GM18858 (cell line): ENCODE measurements around the gene UBE2J2.

Experiments
- ATAC-seq: cut with Tn5 transposase; IDR thresholded peaks from one replicate; pipeline ENCODE4 v1.9.1; 2021; ENCODE audit not compliant: unreplicated experiment

The UBE2J2 gene

DNA sequence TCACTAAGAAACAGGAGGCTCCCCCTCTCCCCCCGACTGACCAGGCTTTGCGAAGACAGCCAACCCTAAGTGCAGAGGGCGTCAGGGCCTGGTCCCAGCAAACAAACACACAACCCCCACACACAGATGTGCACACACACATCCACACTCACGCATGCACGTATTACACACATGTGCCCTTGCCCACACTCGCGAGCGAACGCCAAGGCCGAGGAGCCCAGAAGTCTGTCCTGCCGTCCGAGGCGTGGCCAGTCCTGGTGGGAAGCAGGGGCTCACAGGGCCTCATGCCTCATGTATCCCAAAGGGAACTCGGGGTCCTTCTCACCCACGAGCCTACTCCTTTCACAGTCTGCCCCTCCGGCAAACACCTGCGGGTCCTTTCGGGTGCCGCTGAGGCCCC, 43.9 kb downstream of the UBE2J2 start:
- no peak for ATAC-seq

DNA sequence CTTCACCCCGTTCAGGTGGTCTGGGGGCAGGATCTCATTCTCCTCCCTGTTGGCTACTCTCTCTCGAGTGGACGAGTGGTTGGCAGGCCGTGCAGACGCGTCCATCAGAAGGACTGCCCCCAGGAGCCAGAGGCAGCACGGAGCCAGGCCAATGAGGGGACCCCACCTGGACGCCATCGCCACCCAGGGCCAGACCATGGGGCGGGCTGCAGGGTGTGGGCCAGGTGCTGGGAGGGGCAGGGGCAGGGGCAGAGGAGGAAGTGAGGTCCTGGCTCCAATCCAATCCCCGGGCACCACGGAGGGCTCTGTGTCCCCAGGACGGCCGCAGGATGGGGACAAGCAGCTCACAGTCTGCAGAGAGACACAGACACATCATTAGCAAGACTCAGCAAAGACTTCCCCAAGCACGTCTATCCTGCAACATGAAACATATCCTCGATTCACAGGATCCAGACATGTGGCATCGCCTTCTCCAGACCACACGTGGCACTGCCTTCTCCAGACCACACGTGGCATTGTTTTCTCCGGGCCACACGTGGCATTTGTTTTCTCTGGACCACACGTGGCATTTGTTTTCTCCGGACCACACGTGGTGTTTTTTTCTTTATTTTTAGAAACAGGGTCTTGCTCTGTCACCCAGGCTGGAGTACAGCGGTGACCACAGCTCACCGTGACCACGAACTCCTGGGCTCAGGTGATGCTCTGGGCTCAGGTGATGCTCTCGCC, 44.9 kb downstream of the UBE2J2 start:
- ATAC-seq, result no peak

DNA sequence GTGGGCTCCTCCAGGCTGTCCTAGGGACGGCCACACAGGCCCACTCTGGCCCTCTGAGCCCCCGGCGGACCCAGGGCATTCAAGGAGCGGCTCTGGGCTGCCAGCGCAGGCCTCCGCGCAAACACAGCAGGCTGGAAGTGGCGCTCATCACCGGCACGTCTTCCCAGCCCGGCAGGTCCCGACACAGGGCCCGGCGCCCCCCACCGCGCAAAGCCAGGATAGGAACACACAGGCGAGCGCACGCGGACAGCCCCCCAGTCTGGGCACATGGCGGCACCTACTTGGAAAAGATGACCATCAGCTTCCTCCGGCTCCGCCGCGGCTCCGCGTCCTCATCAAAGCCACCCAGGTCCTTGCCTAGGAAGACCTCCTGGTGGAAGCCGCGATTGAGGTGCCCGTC, 45.5 kb downstream of the UBE2J2 start:
- ATAC-seq, result no peak

GRCh38 chr1:1227386-1227785, 46.3 kb downstream of the UBE2J2 start:
- ATAC-seq, result no peak

DNA sequence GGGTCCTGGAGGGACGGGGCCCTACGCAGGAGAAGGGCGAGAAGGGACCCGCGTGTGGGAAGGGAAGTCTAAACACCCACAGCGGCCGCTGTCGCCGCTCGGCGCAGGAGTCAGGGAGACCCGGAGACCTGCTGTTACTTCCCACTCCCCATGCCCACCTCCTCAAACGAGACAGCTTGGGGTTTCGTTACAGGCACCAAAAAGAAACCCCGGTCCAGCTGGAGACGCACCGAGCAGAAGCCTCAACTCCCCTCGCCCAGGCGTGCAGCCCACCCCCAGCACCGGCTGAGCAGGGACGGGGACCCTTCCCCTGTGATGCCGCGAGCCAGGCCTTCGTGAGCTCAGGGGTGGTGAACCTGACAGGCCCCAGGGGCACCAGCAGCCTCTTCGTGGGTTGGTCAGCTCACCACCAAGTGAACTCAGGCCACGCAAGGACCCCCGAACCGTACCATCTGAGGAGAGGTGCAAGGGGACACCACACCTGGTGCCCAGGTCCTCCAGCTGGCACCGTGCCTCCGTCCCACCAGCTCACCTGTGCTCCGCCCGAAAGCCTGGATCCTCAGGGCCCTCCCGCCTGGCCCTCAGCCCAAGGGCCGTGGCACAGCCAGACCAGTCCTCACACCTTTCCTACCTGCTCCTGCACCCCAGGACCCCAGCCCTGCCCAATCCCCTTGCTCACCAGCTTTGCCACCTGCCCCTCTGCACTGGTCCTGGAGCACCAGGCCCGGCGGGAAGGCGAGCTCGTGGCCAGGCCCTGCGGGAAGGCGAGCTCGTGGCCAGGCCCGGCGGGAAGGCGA, 46.9 kb downstream of the UBE2J2 start:
- ATAC-seq, result no peak

DNA sequence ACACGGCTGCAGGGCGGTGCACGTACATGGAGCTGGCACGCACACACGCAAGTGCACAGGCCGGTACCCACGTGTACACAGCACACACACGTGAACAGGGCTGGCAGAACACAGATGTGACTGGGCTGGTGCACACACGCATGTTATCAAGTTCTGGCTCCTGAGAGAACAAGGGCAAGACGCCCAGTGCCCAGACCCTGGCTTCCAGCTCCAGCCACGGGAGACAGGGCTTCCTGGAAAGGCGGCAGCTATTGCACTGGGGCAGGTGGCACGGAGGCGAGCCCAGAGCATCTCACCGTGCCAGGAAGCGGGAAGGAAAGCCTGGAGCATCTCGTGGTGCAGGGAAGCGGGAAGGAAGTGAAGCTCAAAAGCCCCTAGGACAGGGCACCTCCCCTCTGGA, 47.7 kb downstream of the UBE2J2 start:
- no peak for ATAC-seq

GRCh38 chr1:1225238-1225845, 48.3 kb downstream of the UBE2J2 start:
- no peak for ATAC-seq

- ATAC-seq, result no peak
Measured at GRCh38 chr1:1223891-1224290, 49.8 kb downstream of the UBE2J2 start.

DNA sequence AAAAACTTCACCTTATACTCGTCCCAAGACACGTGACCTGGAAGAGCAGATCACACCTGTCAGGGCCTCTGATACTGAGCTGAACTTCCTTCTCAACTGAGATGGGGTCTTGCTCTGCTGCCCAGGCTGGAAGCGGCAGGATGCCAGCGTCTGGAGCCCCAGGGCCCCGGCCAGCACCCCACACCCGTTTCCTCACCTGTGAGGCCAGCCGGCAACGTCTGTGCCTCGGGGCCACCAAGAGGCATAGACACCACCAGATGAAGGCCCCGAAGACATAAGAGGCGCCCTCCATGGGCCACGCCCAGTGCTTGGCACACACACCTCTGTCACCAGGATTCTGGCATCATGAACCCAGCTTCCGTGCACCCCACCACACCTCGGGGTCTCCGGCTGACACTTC, 50.3 kb downstream of the UBE2J2 start:
- ATAC-seq, result no peak

GRCh38 chr1:1222575-1223225, 51.0 kb downstream of the UBE2J2 start:
- no peak for ATAC-seq

GRCh38 chr1:1221887-1222574, 51.6 kb downstream of the UBE2J2 start:
- ATAC-seq, result no peak

GRCh38 chr1:1220197-1220596, 53.5 kb downstream of the UBE2J2 start:
- no peak for ATAC-seq

DNA sequence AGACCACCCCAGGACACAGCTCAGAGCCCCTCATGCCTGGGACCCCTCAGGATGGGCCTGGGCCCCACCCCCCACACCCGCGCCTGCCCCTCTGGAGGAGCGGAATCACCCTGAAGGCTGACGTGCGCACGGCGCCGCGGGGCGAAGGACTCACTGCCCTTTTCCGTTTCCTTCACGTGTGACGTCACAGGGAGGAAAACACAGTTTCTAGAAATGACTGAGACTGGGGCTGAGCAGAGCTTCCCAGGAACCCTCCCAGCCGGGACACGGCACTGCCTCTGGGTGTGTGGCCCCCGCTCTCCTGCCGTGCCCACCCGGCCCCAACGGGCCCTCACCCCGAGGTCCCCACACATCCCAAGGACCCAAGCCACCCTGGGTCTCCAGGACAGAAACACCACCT, 54.3 kb downstream of the UBE2J2 start:
- ATAC-seq, result no peak

GRCh38 chr1:1218524-1219200, 55.0 kb downstream of the UBE2J2 start:
- ATAC-seq, result no peak

DNA sequence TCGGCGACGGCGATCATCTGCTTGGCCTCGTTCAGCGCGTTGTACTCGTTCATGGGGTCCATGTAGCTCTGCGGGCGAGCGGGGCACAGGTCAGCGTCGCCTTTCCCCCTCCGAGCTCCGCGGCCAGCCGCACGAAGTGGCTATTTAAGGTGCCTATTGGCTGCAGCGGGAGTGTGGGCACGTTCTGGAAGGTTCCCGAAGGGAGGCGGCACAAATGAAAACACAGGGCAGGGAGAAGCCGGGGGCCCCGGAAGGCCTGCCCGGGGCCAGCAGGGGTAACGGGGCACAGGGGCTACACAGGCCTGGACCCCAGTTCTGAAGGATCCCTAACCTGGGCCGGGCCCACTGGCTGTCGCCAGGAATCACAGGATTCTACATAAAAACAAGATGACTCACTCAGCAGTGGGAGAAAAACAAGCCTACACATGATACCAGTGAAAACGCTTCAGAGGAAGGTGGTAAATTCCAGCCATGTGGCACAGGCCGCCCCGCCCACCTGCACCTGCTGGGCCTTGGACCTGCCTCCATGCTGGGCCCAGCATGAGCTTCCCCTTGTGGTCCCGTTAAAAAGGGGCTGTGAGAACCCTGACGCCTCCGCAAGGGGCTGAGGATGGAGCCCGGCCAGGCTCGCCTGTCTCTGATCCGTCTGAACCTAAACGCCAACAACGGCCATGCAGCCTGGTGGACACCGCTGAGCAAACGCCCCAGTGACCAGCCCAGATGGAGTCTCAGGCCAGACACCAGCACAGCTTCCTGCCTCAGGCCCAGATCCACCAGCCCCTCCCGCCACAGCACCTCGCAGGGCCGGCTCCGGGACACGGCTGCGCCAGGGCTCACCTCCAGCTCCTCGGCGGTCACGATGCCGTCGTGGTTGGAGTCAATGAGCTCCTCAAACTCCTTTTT, 55.8 kb downstream of the UBE2J2 start:
- no peak for ATAC-seq

- no peak for ATAC-seq
Measured at GRCh38 chr1:1216770-1217620, 56.7 kb downstream of the UBE2J2 start.

- no peak for ATAC-seq
Measured at GRCh38 chr1:1215881-1216605, 57.6 kb downstream of the UBE2J2 start.
